ENCODE data around the gene RSPH4A.

RSPH4A gene

GRCh38 chr6:116615937-116616736 is at the start of gene RSPH4A:
TSS of gene RSPH4A (plus strand) at chr6:116616479. CDS start at chr6:116616624, 145 bp downstream.
- no peak within 1 kb of the TSS for H3K27ac ChIP-seq
- TF ChIP-seq, protein P1, sequence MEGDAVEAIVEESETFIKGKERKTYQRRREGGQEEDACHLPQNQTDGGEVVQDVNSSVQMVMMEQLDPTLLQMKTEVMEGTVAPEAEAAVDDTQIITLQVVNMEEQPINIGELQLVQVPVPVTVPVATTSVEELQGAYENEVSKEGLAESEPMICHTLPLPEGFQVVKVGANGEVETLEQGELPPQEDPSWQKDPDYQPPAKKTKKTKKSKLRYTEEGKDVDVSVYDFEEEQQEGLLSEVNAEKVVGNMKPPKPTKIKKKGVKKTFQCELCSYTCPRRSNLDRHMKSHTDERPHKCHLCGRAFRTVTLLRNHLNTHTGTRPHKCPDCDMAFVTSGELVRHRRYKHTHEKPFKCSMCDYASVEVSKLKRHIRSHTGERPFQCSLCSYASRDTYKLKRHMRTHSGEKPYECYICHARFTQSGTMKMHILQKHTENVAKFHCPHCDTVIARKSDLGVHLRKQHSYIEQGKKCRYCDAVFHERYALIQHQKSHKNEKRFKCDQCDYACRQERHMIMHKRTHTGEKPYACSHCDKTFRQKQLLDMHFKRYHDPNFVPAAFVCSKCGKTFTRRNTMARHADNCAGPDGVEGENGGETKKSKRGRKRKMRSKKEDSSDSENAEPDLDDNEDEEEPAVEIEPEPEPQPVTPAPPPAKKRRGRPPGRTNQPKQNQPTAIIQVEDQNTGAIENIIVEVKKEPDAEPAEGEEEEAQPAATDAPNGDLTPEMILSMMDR (conservative IDR thresholded peaks at IDR 0.05): 0 out of 2 replicates have a peak, but pooled peaks have one; percentile 4
- no peak for TF ChIP-seq ZFX (IDR thresholded peaks at IDR 0.05)

DNA sequence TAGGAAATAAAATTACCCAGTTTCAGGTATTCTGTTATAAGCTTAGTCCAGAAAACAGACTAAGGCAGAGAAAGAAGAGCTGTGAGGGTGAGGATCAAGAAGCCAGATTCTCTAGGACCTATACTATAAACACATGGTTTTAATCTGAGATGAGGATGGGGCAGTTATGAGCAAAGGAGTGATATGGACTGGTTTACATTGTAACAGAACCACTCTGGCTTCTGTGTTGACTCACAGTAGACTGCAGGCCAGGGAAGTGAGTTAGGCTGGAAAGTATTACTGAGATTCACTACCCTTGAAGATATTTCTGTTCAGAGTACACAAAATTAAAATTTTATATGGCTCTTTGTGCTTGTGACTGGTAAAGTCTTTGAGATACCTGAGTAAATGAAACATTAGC is 48.2 kb upstream of the RSPH4A start:
- no peak overlapping the region for H3K27ac ChIP-seq
- TF ChIP-seq ZFX (IDR thresholded peaks at IDR 0.05): no peak
- TF ChIP-seq, protein P1 (conservative IDR thresholded peaks at IDR 0.05): no peak

- H3K27ac ChIP-seq: no peak overlapping the region
- TF ChIP-seq, protein P1 (conservative IDR thresholded peaks at IDR 0.05): no peak
- TF ChIP-seq ZFX (IDR thresholded peaks at IDR 0.05): no peak
Measured at GRCh38 chr6:116568821-116569755, 47.2 kb upstream of the RSPH4A start.

DNA sequence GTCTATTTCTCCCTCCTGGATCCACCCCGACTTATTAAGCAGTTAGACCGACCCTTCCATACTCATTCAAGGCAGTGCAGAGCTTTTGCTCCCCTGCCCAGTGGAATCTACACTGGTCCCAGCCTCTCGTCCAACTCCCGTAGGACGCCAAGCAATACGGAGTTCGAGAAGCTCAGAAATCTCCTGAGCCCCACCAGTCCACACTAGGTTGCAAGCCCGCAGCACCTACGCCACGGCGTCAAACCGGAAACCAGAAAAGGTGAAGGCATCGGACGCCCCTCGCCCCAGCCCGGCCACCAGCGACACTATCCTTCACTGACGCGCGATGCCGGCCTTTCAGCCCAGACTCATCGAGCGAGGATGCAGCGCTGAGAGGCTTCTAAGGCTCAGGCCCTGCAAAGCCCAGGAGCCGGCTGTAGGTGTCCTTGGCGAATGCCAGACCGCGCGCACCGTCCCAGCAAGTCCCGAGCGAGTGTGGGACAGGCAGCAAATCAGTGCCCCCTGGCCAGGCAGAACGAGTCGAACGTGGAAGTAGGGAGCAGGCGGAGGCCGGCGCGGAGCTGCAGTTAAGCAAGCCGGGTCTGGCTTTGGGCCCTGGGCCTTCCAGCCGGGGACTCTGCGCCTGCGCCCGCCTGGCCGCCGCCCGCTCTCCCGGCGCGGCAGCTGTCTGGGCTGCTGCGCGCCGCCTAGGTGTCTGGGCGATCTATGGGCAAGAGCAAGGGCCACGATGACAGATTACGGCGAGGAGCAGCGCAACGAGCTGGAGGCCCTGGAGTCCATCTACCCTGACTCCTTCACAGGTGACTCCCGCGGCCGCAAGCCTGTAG is 45.2 kb upstream of the RSPH4A start, which contains the start of gene RWDD1:
TSS of gene RWDD1 (plus strand) at position 649 of the 827 bp plus-strand sequence. CDS start at position 728, 79 bp downstream.
- peak within 1 kb of the TSS; percentile 92 for H3K27ac ChIP-seq
- peak; percentile 96 for TF ChIP-seq ZFX (IDR thresholded peaks at IDR 0.05)
- TF ChIP-seq, protein P1 (conservative IDR thresholded peaks at IDR 0.05): peak; percentile 21

GRCh38 chr6:116571683-116572000 is 44.6 kb upstream of the RSPH4A start:
- peak overlapping the region; percentile 92 for H3K27ac ChIP-seq
- peak; percentile 66 for TF ChIP-seq ZFX (IDR thresholded peaks at IDR 0.05)
- TF ChIP-seq, protein P1 (conservative IDR thresholded peaks at IDR 0.05): 0 out of 2 replicates have a peak, but pooled peaks have one; percentile 6

DNA sequence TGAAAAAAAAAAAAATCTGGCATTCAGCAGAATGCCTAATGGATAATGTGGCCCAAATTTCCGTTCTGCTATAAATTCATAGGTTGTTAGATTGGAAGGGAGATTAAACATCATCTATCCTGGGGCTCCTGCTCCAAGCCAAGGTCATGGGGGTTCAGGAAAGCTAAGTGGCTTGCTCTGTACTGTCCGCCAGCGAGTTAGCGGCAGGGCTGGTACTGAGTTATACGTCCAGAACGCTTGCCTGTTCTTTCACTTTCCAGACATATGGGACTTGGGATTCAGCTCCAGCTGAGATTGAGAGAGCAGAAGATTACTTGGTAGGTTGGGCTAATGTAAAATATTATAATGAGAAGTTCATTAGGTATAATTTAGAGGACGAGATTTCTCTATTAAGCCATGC is 44.1 kb upstream of the RSPH4A start:
- TF ChIP-seq ZFX (IDR thresholded peaks at IDR 0.05): no peak
- TF ChIP-seq, protein P1 (conservative IDR thresholded peaks at IDR 0.05): no peak
- H3K27ac ChIP-seq: peak overlapping the region; percentile 92

All from C4-2B (cell line).